Kidney tubule cell (primary cell): ENCODE data around the gene ARHGDIB.

Experiments used
- DNase-seq: peaks from one replicate; pipeline ENCODE4 v3.0.0-alpha.2; 2018; ENCODE audit warnings: low spot score

Gene ARHGDIB

DNA sequence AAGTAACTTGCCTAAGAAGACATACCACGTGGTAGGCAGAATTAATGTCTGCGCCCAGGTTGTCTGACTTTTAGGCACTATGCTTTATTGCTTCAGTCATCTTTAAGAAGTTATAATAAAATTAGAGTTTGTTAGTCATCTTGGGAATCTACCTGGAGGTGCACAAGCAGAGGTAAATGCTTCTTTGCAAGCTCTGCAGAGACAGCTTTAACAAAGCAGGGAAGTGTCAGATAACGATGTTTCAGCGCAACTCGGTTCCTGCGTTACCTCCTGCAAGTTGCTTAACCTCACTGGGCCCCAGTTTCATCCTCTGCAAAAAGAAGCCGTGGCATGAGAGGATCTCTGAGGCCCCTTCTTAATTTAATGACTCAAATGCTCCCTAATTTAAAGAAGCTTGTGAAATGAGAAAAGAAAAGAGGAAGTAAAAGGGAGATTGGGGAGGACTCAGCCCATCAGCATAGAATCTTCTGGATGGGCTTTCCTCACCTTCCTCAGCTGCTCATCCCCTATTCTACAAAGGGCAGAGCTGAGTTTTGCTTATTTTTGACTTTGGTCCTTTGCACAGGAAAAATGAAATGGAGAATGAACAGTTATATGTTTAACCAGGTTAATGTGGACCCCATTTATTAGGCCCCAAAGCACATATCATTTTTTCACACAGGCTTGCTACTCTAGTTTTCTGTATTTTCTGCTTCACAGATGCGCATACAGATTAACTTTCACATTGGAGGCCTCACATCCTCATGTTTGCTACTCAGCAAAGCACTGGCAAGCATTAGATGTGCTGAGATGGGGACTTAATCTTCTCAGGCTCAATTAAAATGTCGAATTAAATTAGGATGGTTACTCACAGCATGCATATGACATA, 5.1 kb downstream of the ARHGDIB start:
- DNase-seq: no peak

DNA sequence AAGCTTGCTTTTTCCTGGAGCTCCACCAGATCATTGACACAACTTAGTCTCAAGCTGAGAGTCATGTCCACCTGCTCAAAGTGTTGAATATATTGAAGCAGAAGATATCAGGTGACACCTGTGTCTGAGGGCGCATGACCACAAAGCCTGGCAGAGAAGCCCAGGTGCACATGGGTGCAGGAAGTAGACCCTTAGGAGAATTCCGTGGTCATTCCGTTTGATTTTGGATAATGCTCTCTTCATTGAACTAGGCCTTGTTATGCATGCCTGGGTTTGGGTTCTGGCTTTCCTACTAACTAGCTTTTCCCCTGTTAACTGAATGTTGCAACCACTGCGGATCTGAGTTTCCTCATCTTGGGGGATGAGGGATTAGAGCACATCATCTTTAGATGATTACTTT, 7.1 kb downstream of the ARHGDIB start:
- peak; percentile 52 for DNase-seq

DNA sequence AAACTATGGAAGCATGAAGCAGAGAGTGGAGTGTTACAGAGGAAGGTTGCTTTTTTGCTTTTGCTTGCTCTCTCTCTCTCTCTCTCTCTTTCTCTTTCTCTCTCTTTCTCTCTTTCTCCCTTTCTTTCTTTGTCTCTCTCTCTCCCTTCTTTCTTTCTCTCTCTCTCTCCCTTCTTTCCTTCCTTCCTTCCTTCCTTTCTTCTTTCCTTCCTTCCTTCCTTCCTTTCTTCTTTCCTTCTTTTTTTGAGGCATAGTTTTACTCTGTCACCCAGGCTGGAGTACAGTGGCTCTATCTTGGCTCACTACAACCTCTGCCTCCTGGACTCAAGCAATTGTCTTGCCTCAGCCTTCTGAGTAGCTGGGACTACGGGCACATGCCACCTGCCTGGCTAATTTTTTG, 7.6 kb downstream of the ARHGDIB start:
- DNase-seq: no peak

DNA sequence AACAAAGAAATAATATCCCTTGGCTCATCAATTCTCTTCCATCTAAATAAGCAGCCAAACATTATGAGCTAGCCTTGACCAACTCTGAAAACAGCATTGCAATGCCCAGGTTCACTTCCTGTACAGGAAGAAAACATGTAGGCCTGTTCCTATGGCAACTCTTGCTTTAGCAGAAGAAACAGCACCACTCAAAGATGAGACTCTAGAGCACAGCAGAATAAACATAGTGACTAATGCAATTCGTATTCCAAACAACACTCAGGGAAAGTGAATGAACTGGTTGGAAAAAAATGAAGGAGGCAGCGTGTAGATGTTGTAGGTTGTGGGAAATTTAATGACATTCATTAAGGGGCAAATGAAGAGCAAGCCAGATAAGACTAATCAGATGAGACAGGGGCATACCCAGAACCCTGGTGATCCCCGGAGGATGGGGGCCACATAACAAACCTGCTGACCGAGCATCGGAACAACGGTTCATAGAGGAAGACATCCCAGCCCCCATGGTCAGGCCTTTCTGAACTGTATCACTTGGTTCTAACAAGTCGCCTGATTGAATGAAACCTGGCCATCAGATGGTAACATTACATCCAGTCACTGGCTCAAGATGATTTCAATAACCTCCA, 9.0 kb downstream of the ARHGDIB start:
- peak; percentile 97 for DNase-seq

DNA sequence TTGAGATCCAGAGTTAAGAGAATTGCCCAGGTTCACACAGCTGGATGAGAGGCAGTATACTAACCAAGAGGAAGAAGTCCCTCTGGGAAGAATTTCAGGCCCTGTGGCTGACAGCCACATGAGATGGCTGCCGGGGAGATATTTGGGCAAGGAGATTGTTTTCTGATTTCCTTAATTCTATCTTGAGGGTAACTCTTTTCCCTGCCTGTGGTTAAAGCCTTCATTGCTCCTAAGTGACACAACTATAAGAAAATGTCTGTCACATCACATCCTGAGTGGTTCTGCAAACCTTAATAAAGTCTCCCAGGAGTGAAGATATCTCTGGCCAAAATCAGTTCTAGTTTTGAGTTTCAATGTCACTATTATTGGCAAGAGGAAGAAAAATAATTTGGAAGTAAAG, 9.6 kb downstream of the ARHGDIB start:
- DNase-seq: peak; percentile 49

DNA sequence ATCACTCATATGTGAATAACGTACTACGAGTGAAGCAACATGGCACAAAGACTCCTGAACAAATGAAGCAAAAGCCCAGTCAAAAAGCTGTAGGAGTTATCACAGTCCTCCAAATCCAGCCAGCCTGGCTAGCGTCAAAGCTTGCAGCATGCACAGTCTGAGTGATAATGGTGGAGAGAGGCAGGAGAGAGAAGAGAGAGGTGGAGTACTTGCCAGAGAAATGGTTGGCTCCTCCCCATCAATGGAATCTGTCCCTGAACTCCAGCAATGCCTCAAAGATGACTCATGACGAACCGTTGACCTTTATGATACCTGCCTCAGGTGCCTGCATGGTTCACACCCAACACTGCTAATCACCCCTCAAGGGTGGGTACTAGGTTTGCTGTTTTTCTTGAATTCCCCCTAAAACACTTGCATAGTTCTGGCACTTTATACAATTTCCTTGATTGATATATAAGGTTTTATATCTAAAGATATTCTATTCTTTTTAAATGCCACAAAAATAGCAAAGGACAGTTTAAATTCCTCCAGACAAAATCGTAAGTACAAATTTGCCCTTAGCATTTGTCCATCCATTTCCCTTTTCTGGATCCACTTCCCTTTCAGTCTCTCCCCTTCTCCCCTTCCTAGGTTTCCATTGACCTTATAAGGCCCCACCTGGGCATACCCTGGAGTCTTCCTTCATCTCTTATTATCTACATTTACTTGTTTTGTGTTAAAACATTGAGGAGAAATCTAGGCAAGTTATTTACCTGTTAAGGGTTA, 10.2 kb downstream of the ARHGDIB start:
- DNase-seq: peak; percentile 89

DNA sequence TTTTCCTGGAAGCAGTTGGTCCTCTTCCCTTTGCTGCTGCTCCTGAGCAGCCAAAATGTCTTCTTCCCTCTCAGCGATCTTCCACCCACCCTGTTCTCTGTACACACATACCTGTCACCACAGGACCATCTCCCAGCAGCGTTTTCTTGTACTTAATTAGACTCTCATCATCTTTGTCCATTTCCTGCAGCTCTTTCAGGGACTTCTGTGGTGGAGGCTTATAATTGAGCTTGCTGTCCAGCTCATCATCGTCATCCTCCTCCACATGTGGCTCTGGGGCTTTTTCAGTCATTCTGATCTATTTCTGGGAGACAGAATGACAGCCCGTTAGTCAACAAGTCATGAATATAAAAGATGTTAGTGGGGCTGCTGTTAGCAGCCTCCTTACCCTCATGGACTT, 11.0 kb downstream of the ARHGDIB start:
- no peak for DNase-seq

DNA sequence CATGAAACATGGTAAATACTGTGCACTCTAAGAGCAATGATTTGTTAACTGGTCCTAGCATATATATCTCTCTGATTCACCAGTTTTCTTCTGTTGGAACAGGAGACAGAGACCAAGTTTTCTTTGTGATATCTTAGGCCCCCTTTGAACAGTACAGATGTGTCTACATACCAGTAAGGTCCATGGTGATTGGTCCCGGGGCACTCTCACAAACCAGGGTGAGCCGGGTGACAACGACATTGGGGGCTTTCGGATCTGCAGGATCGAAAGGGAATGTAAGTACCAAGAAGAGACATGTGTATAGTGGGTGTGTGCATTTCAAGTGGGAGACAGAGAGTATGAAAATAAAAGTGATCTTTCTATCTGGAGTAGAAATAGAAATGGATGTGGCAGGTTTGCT, 11.8 kb downstream of the ARHGDIB start:
- DNase-seq: no peak

DNA sequence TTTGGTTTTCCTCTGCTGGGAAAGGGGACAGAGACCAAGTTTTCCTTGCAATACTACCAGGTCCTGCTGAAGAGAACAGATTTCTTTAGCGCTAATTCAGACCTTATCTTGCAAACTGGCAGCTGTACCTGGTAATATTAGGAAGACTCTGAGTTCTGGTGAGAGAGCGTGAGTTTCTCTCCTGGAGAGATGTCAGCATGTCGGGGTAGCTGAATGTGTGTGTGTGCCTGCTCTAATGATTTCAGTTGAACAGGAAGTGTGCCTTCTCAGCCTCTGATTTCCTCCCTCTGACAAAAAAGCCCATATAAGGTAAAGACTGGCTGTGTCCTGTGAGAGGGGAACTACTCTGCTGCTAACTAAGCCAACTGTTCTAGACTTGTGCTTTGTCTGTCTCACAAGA, 12.7 kb downstream of the ARHGDIB start:
- DNase-seq: peak; percentile 96

DNA sequence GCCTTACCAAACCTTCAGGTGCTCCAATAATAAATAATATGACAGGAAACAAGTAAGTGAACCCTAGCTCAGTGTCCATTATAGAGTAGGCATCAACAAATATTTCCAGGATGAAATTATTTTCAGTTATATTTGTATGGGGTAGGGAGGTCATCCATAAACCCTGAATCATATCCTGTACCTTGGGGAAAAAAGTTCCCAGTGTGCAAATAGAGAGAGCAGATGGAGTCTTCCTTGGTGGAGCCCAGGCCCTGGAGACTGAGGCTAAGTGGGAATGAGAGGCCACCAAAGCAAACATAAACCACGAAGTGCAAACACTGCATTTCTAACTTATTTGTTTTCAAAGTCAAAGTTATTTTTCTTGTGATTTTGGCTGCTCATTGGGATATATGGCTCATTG, 14.5 kb downstream of the ARHGDIB start:
- peak; percentile 30 for DNase-seq

DNA sequence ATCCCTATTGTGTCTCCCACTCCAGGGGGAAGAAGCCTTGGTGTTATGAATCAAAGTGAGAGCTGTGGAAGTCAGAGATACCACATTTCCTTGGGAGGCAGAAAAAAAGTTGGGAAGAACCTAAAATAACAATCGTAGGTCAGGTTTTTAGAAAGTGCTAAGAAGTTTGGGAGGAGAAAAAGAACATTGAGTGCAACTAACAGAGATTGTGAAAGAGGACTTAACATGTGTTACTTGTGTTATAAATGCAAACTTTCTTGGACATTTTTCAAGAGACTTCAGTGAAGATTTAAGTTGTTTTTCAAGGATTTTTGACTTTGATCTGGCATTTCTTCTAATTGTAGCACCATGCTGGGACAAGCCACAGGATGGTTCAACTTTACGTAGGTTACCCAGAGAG, 15.2 kb downstream of the ARHGDIB start:
- DNase-seq: no peak

DNA sequence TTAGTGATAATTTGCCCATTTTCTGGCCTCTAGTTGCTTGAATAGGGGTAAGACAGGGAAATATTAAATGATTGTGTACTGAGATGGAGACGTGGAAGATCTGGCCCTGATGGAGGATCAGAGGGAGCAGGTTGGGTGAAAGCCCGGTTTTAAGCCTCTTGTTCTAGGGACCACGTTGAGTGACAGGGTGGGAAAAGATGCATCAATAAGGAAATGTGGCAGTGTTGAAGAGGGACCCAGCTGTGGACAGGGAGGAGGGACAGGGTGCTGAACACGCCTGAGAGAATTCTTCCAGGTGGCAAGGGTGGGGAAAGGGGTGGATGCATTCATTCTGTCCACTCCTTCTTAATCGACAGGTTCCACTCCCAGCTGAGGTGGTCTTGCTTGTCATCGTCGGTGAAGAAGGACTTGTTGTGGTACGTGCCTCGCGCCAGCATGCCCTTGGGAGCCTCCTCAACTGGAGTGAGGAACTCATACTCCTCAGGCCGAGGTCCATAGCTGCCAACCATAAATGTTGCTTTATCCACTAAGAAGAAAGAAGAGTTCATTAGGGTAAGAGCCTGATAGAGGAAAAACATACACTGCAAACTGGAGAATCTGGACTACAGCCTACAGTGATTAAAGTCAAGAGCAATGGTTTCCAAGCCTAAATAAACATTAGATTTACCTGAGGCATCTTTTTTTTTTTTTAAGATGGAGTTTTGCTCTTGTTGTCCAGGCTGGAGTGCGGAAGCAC, 19.0 kb downstream of the ARHGDIB start:
- no peak for DNase-seq

DNA sequence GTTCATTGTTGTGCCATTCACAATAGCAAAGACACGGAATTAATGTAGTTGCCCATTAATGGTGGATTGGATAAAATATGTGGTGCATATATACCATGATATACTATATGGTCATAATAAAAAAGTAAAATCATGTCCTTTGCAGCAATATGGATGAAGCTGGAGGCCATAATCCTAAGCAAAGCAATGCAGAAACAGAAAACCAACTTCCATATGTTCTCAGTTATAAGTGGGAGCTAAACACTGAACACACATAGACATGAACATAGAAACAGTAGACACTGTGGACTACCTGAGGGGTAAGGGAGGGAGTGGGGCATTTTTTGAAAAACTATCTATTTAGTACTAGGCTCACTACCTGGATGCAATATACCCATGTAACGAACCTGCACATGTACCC, 20.0 kb downstream of the ARHGDIB start:
- no peak for DNase-seq

DNA sequence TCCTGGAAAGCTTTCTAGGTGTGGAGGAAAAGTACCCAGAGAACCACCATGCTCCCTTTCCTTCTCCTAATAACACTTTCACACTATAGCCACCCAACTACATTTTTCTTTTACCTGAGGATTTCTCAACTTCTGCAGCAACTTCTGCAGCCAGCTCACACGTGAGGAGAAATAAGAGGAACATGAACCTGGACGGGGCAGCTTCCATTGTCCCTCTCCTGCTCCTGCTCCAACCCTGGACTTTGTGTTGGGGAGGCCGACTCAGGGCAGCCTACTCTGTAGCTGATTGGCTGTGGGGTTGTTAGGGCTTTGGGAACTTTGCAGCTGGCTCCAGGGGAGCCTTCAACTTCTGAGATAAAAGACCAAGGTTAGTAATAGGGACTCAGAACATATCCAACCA, 23.1 kb downstream of the ARHGDIB start, which contains the start of gene ERP27:
ERP27 (minus strand) TSS at position 237 of the 400 bp plus-strand sequence; CDS start at position 208, 29 bp downstream.
- no peak for DNase-seq

DNA sequence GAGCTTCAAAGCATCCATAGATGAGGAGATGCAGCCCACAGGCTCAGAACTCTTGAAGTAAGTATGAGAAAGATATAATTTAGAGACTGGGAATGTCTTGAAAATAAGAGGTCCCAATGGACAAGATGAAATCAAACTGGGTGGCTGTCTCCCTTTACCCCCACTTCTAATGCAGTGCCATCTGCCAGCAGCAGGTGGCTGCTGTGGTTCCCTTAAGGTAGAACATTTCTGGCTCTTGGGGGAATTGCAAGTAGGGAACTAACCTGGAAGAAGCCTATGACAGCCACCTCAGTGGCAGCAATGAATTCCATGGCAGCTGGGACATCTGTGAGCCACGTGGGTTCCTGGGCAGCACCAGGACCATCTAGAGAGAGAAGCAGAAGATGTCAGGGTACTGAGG, 23.7 kb downstream of the ARHGDIB start:
- DNase-seq: no peak

DNA sequence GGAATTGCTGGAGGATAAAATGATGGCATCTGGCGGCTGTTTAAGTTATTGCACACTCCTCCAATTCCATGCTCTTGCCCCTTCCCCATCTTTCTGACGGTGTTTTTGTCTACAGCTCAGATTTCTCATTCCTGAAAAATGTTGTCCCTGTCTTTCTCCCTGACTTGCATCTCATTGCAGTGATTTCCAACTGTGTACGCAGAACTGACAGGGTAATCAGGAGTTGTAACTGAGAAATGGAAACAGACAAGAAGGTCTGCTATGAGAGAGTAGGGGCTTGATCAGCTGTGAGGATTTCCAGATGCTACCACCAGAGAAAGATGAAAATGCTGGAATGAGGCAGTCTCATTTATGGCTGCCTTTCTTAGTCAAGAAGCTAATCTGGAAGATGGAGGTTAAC, 24.4 kb downstream of the ARHGDIB start:
- DNase-seq: no peak

DNA sequence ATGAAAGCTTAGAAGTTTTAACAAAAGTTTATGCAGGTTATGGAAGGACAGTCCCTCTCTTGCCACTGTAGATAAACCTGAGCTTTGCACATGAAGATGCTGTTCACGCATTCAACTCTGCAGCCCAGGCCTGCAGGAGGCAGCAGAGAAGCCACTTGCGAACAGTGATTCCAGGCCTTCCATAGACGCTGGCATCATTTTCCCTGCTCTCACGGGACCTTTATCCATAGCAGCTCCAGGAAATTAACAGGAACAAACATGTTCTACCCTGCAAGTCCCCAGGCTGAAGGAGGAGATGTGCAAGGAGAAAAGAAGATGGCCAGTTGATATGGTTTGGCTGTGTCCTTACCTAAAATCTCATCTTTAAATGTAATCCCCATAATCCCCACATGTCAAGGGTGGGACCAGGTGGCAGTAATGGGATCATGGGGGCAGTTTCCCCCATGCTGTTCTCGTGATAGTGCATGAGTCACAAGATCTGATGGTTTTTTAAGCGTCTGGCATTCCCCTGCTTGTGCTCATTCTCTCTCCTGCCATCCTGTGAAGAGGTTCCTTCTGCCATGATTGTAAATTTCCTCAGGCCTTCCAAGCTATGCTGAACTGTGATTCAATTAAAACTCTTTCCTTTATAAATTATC, 25.1 kb downstream of the ARHGDIB start:
- no peak for DNase-seq

DNA sequence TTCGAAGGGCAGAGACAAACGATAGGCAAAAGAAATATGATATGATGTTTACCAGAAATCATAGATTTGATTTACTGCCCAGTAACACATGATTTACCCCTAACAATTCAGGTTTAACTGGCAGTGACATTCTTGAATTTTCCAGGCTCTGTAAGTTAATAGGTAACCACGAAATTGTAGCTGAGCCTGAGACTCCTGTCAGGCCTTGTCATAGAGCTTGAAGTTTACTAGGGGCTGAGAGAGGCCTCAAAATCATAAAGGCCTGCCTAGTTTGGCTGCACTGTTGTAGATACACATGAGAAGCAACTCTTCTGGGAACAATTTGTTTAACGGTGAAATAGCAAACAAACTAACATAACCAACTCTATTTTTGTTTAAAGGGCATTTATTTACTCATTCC, 26.4 kb downstream of the ARHGDIB start:
- peak; percentile 71 for DNase-seq

DNA sequence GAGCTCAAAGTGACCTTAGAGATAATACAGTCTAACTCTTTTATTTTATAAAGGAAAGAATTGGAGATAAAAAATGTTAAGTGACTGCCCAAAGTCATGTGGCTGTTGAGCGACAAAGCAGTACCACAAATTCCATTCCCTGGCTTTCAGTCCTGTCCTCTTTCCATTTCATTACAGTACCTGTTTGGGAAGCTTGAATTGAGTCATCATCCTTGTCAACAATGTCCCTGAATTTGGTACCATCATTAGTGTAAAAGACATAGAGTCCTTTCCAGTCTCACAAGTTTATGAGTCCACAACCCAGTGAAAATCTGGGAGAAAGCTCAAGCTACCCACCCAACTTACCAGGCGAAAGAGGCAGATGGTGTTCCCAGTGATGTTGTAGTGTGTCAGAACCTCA, 26.9 kb downstream of the ARHGDIB start:
- peak; percentile 48 for DNase-seq

DNA sequence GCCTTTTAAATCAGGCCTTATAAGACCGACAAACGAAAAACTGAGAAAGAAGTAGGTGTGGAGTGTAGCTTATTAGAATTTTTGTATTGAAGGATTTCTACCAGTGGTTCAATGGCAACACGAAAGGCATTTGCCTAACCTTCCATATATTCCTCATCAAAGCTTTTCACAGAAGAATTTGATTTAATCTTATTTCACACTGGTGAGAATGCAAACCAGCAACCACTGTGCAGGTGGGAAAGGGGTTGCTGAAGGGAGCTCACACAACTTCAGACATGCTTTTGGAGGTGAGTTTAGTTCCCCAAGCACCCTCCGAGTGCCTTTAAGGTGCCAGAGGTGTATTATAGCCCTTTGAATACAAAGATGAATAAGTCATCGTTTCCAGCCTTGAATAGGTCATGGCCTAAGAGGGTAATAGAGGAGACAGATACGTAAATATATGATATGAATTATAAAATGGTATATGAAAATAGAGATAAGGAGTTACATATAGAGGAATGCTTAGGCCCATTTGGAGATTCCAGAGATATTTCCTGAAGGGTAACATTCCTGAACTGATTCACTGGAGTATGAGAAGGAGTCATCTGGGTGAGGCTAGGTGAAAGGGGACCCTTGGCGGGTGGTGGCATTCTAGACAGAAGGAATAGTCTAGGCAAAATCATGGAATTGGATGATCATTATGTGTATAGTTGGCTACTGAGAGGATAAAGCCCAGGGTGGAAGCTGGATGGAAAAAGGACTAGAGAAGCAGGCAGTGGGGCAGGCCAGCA, 29.4 kb downstream of the ARHGDIB start:
- peak; percentile 71 for DNase-seq

DNA sequence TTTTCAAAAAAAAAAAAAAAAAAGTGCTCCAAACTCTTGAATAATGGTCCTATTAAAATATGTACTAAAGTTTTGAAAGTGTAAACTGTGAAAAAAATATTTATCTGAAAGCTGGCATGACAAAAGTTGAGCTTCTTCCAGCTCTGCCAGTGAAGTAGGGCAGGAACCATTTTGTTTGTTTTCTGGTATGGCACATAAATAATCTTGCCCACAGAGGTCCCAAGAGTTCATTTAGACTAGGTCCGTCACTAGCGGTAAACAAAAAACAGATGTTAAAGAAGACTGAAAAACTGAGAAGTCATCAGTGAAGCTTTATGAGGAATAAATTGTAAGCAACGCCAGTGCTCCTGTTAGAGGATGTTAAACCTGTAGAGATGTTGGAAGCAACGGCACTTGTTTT, 30.0 kb downstream of the ARHGDIB start:
- no peak for DNase-seq
